NK-92 (cell line): ENCODE results near the gene NCKAP5.

Experiments
- DNase-seq: peaks from one replicate; lab custom pipeline; 2025; ENCODE audit not compliant: unreplicated experiment; lab: John Stamatoyannopoulos, UW

NCKAP5 gene

DNA sequence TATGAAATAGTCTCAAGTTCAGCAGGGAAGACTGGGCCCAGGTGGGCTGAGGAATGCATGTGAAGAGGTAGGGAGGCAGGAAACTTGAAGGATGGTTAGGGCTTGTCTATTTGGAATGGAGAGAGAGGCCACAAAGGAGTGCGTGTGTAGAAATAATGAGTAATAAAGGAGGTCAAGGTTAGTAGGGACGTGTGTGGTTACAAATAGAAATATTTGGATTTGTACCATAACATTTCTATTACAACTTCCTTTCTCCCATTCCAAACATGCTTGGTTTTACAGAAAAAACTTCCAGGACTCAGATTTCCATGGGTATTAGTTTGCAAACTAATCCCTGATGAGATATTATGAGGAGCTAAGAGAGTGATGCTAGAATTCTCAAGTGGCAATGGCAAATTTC lies 280.6 kb downstream of the NCKAP5 start:
- DNase-seq = no peak

DNA sequence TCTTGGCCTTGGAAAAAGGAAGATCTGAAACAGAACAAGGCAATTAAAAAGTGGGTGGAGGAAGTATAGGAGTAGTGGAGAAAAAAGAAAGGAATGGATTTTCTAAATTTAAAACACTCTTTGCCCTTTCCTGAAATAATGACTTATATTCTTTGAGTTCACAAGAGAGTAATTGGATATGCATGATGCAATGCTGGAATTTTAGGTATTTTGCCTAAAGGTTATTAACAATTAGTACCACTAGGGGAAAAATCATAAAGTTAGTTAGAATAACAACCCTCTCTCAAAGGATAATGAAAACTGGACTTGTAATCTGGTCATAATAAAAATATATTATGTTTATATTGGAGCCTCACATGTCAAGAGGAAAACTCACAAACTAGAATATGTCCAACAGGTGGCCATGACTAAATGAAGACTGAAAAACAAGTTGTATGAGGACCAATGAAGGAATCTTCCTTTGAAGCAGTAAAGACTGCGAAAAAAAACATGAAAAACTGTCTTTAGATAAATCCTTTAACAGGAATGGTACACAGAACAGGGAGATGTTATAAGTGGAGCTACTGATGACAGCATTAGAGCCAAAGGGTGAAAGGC lies 281.8 kb downstream of the NCKAP5 start:
- no peak for DNase-seq

DNA sequence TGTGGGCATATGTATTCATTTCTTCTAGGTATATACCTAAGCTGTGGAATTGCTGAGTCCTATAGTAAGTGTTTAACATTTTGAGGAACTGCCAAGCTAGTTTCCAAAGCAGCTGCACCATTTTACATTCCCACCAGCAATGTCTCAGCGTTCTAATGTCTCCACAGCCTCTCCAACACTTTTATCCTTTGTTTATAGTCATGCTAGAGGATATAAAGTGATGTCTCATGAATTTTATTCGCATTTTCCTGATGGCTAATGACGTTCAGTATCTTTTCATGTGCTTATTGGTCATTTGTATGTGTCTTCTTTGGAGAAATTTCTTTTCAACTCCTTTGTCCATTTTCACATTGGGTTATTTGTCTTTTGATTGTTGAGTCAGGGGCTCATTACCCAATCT lies 295.2 kb downstream of the NCKAP5 start:
- DNase-seq = no peak

DNA sequence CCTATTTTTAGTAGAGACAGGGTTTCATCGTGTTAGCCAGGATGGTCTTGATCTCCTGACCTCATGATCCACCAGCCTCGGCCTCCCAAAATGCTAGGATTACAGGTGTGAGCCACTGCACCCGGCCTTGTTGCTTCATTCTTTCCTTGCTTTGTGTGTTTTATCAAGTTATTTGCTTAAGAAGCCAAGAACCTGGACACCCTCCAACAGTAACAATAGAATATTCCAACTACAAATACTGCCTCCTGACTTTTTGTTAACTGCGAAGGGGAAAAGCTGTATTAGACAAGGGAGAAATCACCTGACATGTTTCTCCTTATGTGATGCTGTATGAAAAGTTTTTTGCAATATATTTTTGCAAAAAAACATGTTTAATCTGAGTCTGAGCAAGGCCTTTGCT lies 297.2 kb downstream of the NCKAP5 start:
- DNase-seq = no peak

DNA sequence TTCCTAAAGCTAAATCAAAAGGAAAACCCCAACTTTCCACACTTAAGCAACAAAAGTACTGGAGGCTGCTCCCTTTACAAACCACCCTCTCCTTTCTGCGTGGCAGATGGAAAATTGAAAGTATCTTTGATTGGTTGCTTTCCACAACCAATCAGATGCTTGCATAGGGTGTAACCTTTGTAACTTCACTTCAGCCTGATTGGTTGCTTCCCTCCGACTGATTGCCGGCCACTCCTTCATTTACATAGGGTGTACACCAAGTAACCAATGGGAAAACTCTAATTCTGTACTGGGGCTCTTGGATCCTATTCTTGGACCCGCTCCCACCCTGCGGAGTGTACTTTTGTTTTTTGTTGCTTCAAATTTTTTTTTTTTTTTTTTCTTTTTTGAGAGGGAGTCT lies 297.7 kb downstream of the NCKAP5 start:
- no peak for DNase-seq

DNA sequence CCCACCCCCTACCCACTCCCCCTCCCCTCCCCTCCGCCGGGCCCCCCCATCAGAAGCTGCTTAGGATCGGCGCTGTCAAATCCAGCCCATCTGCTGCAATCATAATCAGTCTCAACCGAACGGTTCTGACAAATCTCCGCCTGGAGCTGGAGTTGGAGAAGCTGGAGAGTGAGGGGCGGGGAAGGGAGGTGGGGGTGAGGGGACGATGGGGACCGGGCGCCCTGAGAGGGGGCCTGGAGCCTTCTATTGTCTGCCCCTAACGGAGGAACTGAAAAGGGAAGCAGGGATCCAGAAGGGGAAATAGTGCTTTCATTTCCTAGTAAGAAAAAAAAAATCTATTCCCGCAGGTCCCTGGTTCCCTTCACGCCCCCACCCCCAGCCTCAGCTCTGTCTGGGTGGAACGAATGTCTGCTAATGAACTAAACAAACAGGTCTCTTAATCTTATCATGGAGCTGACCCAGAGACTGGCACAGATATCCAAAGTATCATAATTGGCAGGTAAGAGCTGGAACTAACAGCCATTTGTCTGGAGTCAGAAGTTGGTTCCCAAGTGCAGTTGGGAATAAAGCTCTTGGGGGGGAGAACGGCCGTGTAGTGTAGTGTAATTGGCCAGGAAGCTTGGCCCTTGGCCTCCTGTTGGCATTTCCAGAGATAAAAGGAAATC lies 301.2 kb downstream of the NCKAP5 start:
- DNase-seq = no peak

DNA sequence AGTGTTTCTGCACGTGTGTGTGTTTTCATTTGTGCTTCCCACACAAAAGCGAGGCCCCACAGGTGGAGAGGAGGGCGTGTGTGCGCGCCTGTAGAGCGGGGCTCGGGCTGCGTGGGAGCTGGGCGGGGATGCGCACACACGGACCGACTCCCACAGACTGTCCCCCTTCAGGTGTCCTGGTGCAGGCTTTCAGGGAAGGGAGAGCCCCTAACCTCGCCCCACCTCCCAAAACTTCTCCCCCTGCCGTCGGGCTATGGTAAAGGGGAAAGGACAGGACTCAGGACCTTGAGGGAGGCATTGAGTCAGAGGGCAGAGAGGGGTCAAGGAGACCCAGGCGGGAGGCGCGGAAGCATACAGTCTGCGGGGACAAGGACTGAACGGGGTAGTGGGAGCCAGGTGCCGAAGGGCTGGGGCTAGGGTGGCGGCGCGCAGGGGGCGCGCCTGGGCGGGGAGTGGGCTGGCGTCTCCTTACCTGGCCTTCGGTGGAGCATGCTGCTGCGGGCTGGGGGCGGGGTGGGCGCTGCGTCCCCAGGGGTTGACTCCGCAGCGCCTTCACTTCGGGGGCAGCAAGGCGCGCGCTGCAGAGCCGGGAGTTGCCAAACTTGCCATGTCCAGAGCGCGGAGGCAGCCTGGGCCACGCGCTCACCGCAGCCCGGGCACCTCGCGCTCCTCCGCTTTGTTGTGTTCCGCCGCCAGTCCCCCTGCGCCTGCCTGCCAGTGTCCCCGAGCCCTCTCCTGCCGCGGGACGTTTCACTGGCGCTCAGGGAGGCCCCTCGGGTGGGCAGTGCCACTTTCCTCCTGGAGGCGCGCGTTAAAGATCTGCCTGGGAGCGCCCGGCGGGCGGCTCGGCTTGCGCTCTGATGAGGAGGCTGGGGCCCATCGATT lies 302.0 kb downstream of the NCKAP5 start:
- no peak for DNase-seq

DNA sequence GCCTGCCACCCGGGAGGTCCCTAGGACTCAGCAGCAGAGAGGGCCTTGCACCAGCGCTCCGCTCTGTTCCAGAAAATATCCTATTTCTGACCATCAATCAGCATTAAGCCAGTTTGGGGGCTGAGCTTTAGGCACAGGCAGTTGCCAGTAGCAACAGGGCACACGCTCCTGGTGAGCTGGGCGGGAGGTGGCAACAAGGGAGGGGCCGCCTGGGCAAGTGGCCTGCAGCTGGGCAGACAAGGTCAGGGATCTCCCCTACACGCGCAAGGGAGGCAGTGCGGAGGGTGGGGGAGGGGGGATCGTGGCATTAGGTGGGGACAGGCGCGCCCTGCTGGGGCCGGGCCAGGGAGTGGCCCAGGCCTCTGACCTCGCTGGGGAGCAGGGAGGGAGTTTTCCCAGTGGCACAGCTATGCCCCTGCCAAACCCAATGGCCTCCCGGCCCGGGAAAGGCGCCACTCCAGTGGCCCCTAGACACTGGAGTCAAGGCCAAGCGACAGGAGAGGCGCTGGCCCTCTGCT lies 302.8 kb downstream of the NCKAP5 start:
- DNase-seq = no peak

DNA sequence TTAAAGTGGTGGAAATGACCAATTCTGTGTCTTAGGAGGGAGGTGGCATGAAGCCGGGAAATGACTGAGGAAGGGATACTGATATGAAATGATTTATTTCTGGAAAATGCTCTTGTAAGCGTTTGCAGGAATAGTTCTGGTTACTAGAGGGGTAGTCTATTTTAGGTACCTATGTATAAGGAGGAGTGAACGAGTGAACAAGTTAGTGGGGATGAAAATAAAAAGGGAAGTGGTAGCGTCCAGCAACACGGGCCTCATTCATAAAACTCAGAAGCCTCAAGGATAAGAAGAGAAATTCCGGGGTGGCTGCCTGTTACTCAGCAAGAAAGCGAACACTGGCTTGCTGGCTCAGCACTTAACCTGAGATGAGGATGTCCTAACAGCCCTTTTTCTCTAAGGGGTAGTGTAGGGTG lies 303.3 kb downstream of the NCKAP5 start:
- no peak for DNase-seq

DNA sequence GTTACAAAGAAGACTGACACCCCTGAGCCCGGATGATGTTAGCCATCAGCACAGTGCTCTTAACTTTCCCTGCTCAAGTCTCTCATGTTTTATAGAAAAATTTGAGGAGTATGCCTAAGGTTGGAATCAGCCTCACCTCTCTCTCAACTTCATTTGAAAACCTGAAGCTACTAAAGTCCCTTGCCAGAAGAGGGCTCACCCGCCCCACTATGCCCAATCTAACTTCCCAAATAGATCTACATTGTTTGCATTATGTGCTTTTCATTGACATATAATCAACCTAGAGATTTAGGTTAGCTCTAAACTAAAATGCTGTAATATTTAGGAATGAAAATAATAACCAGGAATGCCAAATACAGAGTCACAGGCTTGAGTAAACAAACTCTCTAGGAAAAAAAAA lies 305.4 kb downstream of the NCKAP5 start:
- DNase-seq = no peak

DNA sequence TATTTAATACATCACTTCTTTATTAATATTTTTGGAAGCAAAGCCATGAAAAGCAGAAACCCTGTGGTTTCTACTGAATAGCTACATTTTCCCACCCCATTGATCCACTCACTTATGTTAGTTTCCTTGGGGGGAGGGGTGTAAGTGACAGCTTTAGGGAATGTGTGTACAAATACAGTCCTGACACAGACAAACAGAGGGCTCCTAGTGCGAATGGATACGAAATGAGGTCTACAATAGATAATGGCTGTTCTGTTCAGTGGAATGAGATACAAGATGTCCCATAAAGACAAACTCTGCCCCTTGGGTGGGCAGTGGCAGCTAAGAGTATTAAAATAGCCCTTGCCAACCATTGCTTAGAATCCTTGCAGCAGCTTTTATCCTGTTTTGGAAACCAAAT lies 312.9 kb downstream of the NCKAP5 start:
- no peak for DNase-seq

DNA sequence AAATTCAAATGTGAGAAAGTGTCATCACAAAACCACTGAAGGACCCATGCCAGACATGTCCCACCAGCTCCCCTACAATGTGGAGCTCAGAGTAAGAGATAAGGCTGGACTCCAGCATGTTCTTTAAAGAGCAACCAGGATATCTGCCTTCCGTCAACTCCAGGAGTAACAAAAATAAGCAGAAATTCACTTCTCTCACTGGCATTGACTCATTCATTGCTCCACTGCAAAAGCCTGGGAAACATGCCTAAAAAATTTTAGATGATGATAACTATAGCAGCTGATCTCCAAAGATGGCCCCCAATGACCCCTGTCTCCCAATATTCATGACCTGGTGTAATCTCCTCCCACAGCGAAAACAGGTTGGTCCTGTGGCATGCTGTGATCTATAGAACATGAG lies 314.5 kb downstream of the NCKAP5 start:
- DNase-seq = no peak

DNA sequence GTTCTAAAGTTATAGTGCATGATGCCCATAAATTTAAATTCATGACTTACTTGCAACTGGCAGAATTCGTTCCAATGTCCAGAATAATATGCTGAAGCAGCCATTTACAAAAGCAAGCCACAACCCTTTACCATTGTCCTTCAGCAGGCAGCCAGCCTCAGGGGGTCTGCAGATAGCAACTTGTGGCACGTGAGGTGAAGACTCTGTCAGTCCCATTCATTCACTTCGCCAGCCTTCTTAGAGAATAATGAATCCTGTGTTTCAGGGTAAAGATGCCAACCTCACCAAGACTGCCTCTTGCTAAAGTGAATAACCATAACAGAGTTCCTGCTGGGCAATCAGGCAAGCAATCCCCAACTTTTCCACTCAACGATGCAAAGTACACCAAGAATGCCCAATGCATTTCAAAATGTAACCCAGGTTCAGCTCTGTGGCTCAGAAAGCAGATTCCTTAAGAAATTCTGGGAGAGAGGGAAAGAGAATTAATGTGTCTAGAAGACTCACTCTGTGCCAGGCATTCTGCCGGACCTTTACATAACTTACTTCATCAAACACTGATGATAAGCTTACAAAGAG lies 315.4 kb downstream of the NCKAP5 start:
- no peak for DNase-seq

DNA sequence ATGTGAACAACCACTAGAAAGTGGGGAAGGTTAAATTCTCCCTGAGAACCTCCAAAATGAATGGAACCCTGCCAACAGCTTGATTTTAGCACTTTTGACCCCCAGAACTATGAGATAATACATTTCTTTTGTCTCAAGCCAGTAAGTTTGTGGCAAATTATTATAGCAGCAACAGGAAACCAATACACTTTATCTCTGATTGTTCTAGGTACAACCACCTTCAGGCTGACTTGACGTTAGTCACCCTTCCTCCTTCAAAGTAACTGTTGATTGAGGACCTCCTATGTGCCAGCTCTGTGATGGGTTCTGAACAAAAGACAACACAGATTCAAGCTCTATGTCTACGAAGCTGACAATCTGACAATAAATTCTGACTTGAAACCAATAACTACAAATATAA lies 318.9 kb downstream of the NCKAP5 start:
- DNase-seq = no peak

DNA sequence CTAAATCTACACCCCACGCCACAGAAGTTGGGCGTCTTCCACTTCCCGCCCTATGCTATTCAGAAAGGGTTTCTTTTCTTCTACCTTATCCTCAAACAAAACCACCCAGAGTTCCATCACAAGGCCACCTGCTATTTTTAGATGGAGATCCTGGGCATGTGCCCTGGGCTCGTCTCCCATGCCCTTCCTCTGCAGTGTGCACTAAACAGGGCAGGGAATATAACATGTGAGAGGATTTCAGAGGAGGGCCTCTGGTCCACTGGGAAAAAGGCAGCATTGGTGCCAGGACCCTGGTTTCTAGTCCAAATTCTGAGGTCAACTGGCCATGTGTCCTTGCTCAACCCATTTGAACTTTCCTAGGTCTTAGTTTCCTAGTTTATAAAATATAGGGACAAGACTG lies 320.0 kb downstream of the NCKAP5 start:
- DNase-seq = no peak

DNA sequence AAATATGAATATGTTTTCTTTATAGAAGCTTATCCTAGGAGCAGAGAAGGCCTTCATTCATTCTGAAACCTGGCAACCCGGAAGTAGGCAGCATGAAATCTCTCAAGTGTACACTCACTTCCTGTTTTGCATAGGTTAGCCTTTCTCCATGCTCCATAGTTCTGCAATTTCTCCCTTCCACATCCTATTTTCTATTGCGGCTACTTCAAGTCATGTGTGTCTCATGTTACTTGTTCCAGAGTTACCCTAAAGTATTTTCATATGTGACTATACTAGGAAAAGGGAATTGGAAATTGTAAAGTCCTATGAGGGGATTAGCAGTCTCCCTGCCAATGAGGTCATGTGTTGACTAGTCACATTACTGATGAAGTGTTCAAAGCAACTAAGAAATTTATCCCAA lies 320.6 kb downstream of the NCKAP5 start:
- no peak for DNase-seq

DNA sequence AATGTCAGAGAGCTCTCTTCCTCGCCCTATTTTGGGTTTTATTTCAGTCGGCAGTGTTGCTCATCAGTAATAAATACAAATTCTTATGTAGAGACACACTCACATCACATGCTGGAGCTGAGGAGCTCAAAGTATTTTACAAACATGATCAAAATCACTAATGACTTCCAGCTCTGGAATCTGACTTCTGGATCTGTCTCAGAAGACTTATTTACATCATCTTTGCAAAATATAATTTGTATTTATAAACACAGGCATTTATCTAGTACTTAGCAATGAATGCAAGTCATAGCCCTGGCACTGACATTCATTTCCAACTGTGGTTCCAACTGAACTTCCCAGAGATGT lies 327.1 kb downstream of the NCKAP5 start:
- no peak for DNase-seq

DNA sequence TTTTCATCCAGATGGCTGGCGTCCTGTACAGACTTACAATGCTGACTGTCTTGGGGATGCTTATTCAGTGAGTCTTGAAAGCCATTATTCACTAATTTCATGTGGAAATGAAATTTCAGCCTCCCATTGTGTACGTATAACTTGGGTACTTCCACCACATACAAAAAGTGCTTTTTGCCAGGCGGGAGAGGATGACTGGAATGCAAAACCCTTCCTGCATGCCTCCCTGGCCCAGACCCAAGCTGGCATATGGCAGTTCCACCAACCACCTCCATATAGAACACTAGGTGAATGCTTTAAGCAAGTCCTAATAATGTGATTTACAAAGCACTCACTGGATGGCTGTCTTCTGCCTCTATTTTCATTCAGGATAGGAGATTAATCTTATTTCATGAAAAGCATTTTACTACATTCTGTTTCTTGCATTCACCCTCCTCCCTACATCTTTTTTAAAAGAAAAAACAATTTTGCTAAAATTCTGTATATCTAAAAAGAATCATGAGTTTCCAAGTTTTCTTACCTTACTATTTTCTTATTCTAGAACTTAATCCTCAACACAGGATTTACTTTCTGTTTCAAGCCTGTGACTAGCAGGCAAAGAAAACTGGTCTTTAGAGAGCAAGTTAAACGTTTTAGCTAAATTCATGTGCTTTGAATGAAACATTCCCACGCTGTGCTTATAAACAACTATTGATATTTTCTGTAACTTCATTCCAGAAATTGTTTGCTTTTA lies 327.6 kb downstream of the NCKAP5 start:
- no peak for DNase-seq

DNA sequence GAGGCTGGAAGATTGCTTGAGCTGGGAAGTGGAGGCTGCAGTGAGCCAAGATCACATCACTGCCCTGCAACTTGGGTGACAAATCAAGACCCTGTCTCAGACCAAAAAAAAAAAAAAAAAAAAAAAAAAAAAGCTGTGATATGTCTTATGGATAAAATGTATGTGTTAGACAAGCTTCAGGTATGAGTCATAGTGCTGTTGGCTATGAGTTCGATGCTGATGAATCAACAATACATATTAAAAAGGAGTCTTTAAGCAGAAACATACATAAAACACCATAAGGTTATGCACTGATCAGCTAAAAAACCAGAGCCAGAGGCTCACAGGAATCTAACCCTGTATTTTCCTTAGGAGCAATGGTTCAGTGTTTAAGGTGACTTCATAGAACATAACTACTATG lies 332.3 kb downstream of the NCKAP5 start:
- DNase-seq = no peak

DNA sequence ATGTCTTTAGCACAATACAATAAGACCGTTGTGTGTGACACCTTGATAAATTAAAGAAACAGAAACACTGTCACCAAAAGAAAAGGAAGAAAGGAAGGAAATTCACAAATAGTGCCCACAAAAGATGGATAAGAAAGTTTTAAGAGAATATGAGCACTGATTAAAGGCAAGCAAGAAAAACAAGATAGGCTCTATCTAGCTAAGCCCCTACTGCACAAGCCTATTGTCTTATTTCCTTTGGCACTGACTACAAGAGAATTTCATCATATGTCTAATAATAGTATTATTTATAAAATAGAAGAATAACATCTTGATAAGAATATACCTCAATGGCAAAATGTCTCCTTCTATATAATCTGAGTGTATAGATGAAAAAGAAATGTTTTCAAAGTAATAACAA lies 335.7 kb downstream of the NCKAP5 start:
- DNase-seq = no peak

DNA sequence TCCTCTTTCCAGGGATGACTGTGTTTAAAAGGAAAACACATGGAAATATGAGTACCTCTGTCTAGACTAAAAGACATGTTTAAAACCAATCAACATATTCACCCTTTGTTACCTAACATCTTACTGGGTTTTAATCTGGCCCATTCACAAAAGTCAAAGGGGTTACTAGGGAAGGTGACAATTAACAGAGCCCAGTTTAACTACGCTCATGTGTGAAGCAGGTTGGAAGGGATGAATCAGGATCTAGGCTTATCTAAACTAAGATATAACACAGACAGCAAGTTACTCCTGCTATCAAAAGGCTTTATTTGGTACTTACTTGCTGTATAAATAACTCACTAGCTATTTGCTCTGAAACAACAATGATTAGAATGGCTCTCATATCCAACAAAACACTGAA lies 337.0 kb downstream of the NCKAP5 start:
- no peak for DNase-seq
